GM21786 (cell line): ENCODE measurements around the gene CCDC39.
A peak's percentile ranks its signal among the peaks of the same experiment; 100 is the strongest.
"Not testable (repeated sequence)": the region's sequence is repeated elsewhere in the genome, so short reads cannot be mapped to it uniquely, and the experiment has no call there.

Experiments
- ATAC-seq: cut with Tn5 transposase; IDR thresholded peaks from one replicate; pipeline ENCODE4 v1.9.1; 2021; ENCODE audit not compliant: unreplicated experiment

CCDC39 gene

GRCh38 chr3:180626844-180627243 is 52.4 kb downstream of the CCDC39 start:
- ATAC-seq = peak; percentile 92

- ATAC-seq = peak; percentile 59
These were observed 54.6 kb downstream of the CCDC39 start for GRCh38 chr3:180624714-180625113.

- no peak for ATAC-seq
These were observed 59.6 kb downstream of the CCDC39 start for GRCh38 chr3:180619723-180620122.

- ATAC-seq = not testable (repeated sequence)
These were observed 60.7 kb downstream of the CCDC39 start for GRCh38 chr3:180618563-180618962.

- no peak for ATAC-seq
These were observed 62.2 kb downstream of the CCDC39 start for GRCh38 chr3:180617049-180617448.

GRCh38 chr3:180615954-180616353 is 63.3 kb downstream of the CCDC39 start:
- ATAC-seq = no peak

GRCh38 chr3:180612364-180612763 is 66.9 kb downstream of the CCDC39 start:
- no peak for ATAC-seq

- no peak for ATAC-seq
These were observed 68.3 kb downstream of the CCDC39 start for GRCh38 chr3:180611006-180611405.

- peak; percentile 97 for ATAC-seq
These were observed 77.3 kb downstream of the CCDC39 start, which contains the start of gene TTC14 for GRCh38 chr3:180601688-180602666. Gene TTC14, plus strand, starts transcription at chr3:180602163. Its CDS starts 99 bp downstream, at chr3:180602262.

GRCh38 chr3:180600473-180600872 is 78.8 kb downstream of the CCDC39 start:
- no peak for ATAC-seq

GRCh38 chr3:180595559-180595935 is 83.7 kb downstream of the CCDC39 start:
- ATAC-seq = no peak

GRCh38 chr3:180594631-180595558 is 84.4 kb downstream of the CCDC39 start:
- peak; percentile 74 for ATAC-seq

GRCh38 chr3:180593631-180594030 is 85.7 kb downstream of the CCDC39 start:
- ATAC-seq = not testable (repeated sequence)

GRCh38 chr3:180590396-180590795 is 88.9 kb downstream of the CCDC39 start:
- ATAC-seq = no peak

GRCh38 chr3:180580934-180581333 is 98.4 kb downstream of the CCDC39 start:
- ATAC-seq = no peak

GRCh38 chr3:180575571-180575970 is 103.7 kb downstream of the CCDC39 start:
- ATAC-seq = no peak

- peak; percentile 81 for ATAC-seq
These were observed 107.3 kb downstream of the CCDC39 start for GRCh38 chr3:180571831-180572598.

GRCh38 chr3:180570238-180570637 is 109.1 kb downstream of the CCDC39 start:
- ATAC-seq = no peak

- no peak for ATAC-seq
These were observed 114.6 kb downstream of the CCDC39 start for GRCh38 chr3:180564676-180565075.
